HG03442 (cell line): Measurements from ENCODE around the gene RBPMS2.

Experiments
- ATAC-seq: cut with Tn5 transposase; IDR thresholded peaks from one replicate; pipeline ENCODE4 v1.9.1; 2021; ENCODE audit warnings: mild to moderate bottlenecking, moderate library complexity; ENCODE audit not compliant: unreplicated experiment

The RBPMS2 gene

GRCh38 chr15:64731805-64732151, 43.6 kb downstream of the RBPMS2 start:
- no peak for ATAC-seq

GRCh38 chr15:64731012-64731804, 44.2 kb downstream of the RBPMS2 start:
- ATAC-seq = no peak

- ATAC-seq = no peak
Measured at GRCh38 chr15:64730151-64730550, 45.2 kb downstream of the RBPMS2 start.

- ATAC-seq = no peak
Measured at GRCh38 chr15:64720188-64720587, 55.2 kb downstream of the RBPMS2 start.

GRCh38 chr15:64717735-64718495, 57.5 kb downstream of the RBPMS2 start:
- ATAC-seq = no peak

- ATAC-seq = no peak
Measured at GRCh38 chr15:64717130-64717529, 58.3 kb downstream of the RBPMS2 start.

- no peak for ATAC-seq
Measured at GRCh38 chr15:64716452-64716851, 58.9 kb downstream of the RBPMS2 start.

GRCh38 chr15:64713592-64713991, 61.8 kb downstream of the RBPMS2 start:
- ATAC-seq = no peak

GRCh38 chr15:64712353-64712752, 63.0 kb downstream of the RBPMS2 start:
- ATAC-seq = no peak

- ATAC-seq = no peak
Measured at GRCh38 chr15:64710676-64711428, 64.5 kb downstream of the RBPMS2 start.

GRCh38 chr15:64706011-64706911, 69.1 kb downstream of the RBPMS2 start:
- ATAC-seq = no peak

- no peak for ATAC-seq
Measured at GRCh38 chr15:64705006-64705405, 70.4 kb downstream of the RBPMS2 start.

- ATAC-seq = no peak
Measured at GRCh38 chr15:64703632-64703959, 71.8 kb downstream of the RBPMS2 start.

- peak; percentile 82 for ATAC-seq
Measured at GRCh38 chr15:64702816-64703631, 72.4 kb downstream of the RBPMS2 start.

GRCh38 chr15:64701482-64702184, 73.8 kb downstream of the RBPMS2 start:
- no peak for ATAC-seq

GRCh38 chr15:64701051-64701450, 74.3 kb downstream of the RBPMS2 start:
- no peak for ATAC-seq

- no peak for ATAC-seq
Measured at GRCh38 chr15:64699751-64700388, 75.5 kb downstream of the RBPMS2 start.

- ATAC-seq = no peak
Measured at GRCh38 chr15:64698823-64699222, 76.6 kb downstream of the RBPMS2 start.

- no peak for ATAC-seq
Measured at GRCh38 chr15:64697911-64698369, 77.4 kb downstream of the RBPMS2 start.
